ENCODE measurements around the gene STK24.

- TF ChIP-seq CTCF (IDR thresholded peaks at IDR 0.05; ENCODE audit: control extremely low read depth in 1 of 3, insufficient read depth in 1 of 3, low read depth in 1 of 3, low read length in 3 of 3), result no peak
- TF ChIP-seq EZH2 (IDR thresholded peaks at IDR 0.05; ENCODE audit: low read depth, low read length, severe bottlenecking), result no peak
- TF ChIP-seq ATF3 (IDR thresholded peaks at IDR 0.05; ENCODE audit: insufficient read depth, low read depth, low read length), result no peak
- TF ChIP-seq MAFK (IDR thresholded peaks at IDR 0.05; ENCODE audit: low read depth, low read length), result no peak
- TF ChIP-seq MAX (IDR thresholded peaks at IDR 0.05), result no peak
- no peak for TF ChIP-seq HDAC6 (IDR thresholded peaks at IDR 0.05; ENCODE audit: low read depth, low read length)
- TF ChIP-seq EP300 (IDR thresholded peaks at IDR 0.05; ENCODE audit: borderline replicate concordance in 1 of 2, low read depth in 2 of 2, low read length in 2 of 2), result no peak
- TF ChIP-seq SRF (IDR thresholded peaks at IDR 0.05; ENCODE audit: low read depth, low read length), result no peak
- no peak for TF ChIP-seq USF2 (IDR thresholded peaks at IDR 0.05; ENCODE audit: low read length)
- TF ChIP-seq JUN (IDR thresholded peaks at IDR 0.05; ENCODE audit: low read depth, low read length), result no peak
- TF ChIP-seq POLR2AphosphoS5 (IDR thresholded peaks at IDR 0.05; ENCODE audit: low read depth, low read length), result no peak
- TF ChIP-seq CEBPB (IDR thresholded peaks at IDR 0.05; ENCODE audit: low read depth, low read length), result no peak
- no peak for TF ChIP-seq ASH2L (IDR thresholded peaks at IDR 0.05; ENCODE audit: low read length)
Measured at GRCh38 chr13:98626298-98626935, 49.5 kb upstream of the STK24 start.
